Measurements from ENCODE around the gene CDC5L. TPM values are rescaled to one million over a fixed set of nuclear protein-coding genes. Genes with fewer than 3 reads are reported as not detected.

The CDC5L gene
- total and polyA plus RNA-seq, 3 donors from 2014 or later: 19.7 to 20.5 (median 20.3) TPM

- H3K4me3 ChIP-seq: no peak overlapping the region
- no peak for TF ChIP-seq POLR2A (IDR thresholded peaks at IDR 0.05)
- TF ChIP-seq CTCF (IDR thresholded peaks at IDR 0.05): peak; percentile 50 to 83 (median 57)
- peak; percentile 65 for DNase-seq
- intact Hi-C loops (cut with DNase I; ENCODE audit: low total_unique reads): no loop called here
- H3K9me3 ChIP-seq: no peaks in the 10 kb centered on the region
- peaks cover 3% of the 10 kb centered on the region for H3K4me1 ChIP-seq
- 48 to 71% methylated on average over 1 of the region's 1 CpG for WGBS, 2 donors
- H3K36me3 ChIP-seq (ENCODE audit: low read depth, missing control alignments): no peaks in the 10 kb centered on the region
- no peaks in the 10 kb centered on the region for H3K27me3 ChIP-seq
- peak overlapping the region in 1 of 2 donors; percentile 26 for H3K27ac ChIP-seq
These were observed 43.7 kb downstream of the CDC5L start for GRCh38 chr6:44431118-44431725.

- H3K27ac ChIP-seq: peak overlapping the region in 1 of 2 donors; percentile 26
- no peak for TF ChIP-seq CTCF (IDR thresholded peaks at IDR 0.05)
- TF ChIP-seq POLR2A (IDR thresholded peaks at IDR 0.05): no peak
- intact Hi-C loops (cut with DNase I; ENCODE audit: low total_unique reads): no loop called here
- peaks cover 3% of the 10 kb centered on the region for H3K4me1 ChIP-seq
- H3K36me3 ChIP-seq (ENCODE audit: low read depth, missing control alignments): no peaks in the 10 kb centered on the region
- no peak for DNase-seq
- WGBS, 2 donors: 68 to 73% methylated on average over 2 of the region's 2 CpGs
- no peak overlapping the region for H3K4me3 ChIP-seq
- H3K27me3 ChIP-seq: no peaks in the 10 kb centered on the region
- H3K9me3 ChIP-seq: no peaks in the 10 kb centered on the region
These were observed 44.7 kb downstream of the CDC5L start for GRCh38 chr6:44432227-44432626.

GRCh38 chr6:44432726-44433125 lies 45.2 kb downstream of the CDC5L start:
- WGBS, 2 donors: 82 to 99% methylated on average over 1 of the region's 1 CpG
- DNase-seq: no peak
- peaks cover 3% of the 10 kb centered on the region for H3K4me1 ChIP-seq
- H3K27me3 ChIP-seq: no peaks in the 10 kb centered on the region
- peak overlapping the region in 1 of 2 donors; percentile 26 for H3K27ac ChIP-seq
- TF ChIP-seq CTCF (IDR thresholded peaks at IDR 0.05) (no peak), POLR2A (IDR thresholded peaks at IDR 0.05) (no peak)
- H3K9me3 ChIP-seq: no peaks in the 10 kb centered on the region
- H3K4me3 ChIP-seq: no peak overlapping the region
- intact Hi-C loops (cut with DNase I; ENCODE audit: low total_unique reads): no loop called here
- H3K36me3 ChIP-seq (ENCODE audit: low read depth, missing control alignments): no peaks in the 10 kb centered on the region

- Histone ChIP-seq H3K36me3 (ENCODE audit: low read depth, missing control alignments) (no peaks in the 10 kb centered on the region), H3K27ac (no peak overlapping the region), H3K9me3 (no peaks in the 10 kb centered on the region), H3K4me3 (no peak overlapping the region), H3K4me1 (peaks cover 3% of the 10 kb centered on the region), H3K27me3 (no peaks in the 10 kb centered on the region)
- WGBS, 2 donors: 93 to 95% methylated on average over 3 of the region's 3 CpGs
- intact Hi-C loops (cut with DNase I; ENCODE audit: low total_unique reads): no loop called here
- TF ChIP-seq CTCF (IDR thresholded peaks at IDR 0.05): no peak
- no peak for TF ChIP-seq POLR2A (IDR thresholded peaks at IDR 0.05)
- no peak for DNase-seq
These were observed 48.0 kb downstream of the CDC5L start for GRCh38 chr6:44435500-44435899.

- H3K27me3 ChIP-seq: no peaks in the 10 kb centered on the region
- DNase-seq: no peak
- no peaks in the 10 kb centered on the region for H3K36me3 ChIP-seq (ENCODE audit: low read depth, missing control alignments)
- peaks cover 3% of the 10 kb centered on the region for H3K4me1 ChIP-seq
- H3K4me3 ChIP-seq: no peak overlapping the region
- TF ChIP-seq POLR2A (IDR thresholded peaks at IDR 0.05) (no peak), CTCF (IDR thresholded peaks at IDR 0.05) (no peak)
- no peak overlapping the region for H3K27ac ChIP-seq
- intact Hi-C loops (cut with DNase I; ENCODE audit: low total_unique reads): no loop called here
- H3K9me3 ChIP-seq: no peaks in the 10 kb centered on the region
These were observed 51.3 kb downstream of the CDC5L start for GRCh38 chr6:44438827-44439226.
